D721Med (cell line): ENCODE measurements around the gene AP4E1.

Source experiments
- DNase-seq: peaks from one replicate; pipeline ENCODE4 v3.0.0; 2011; ENCODE audit warnings: low spot score; ENCODE audit not compliant: insufficient read length
- FAIRE-seq: peaks from 2 replicates; lab custom pipeline; 2011; peaks lifted over from hg19 to GRCh38; lab: Jason Lieb, UNC
- CTCF ChIP-seq: IDR thresholded peaks from 2 replicates; pipeline ENCODE4 v1.5.1; 2012; ENCODE audit warnings: mild to moderate bottlenecking, control low read depth; ENCODE audit not compliant: insufficient read depth; ENCODE audit errors: missing control alignments

The AP4E1 gene

GRCh38 chr15:50970524-50970923 is 62.0 kb downstream of the AP4E1 start:
- DNase-seq = no peak
- no peak for FAIRE-seq
- no peak for TF ChIP-seq CTCF

GRCh38 chr15:50971115-50971514 is 62.6 kb downstream of the AP4E1 start:
- DNase-seq = no peak
- FAIRE-seq = no peak
- no peak for TF ChIP-seq CTCF

GRCh38 chr15:50971542-50971941 is 63.1 kb downstream of the AP4E1 start:
- DNase-seq = no peak
- no peak for FAIRE-seq

GRCh38 chr15:50973605-50974004 is 65.1 kb downstream of the AP4E1 start:
- no peak for DNase-seq
- no peak for TF ChIP-seq CTCF
- FAIRE-seq = no peak

More at GRCh38 chr15:50971542-50971941, 63.1 kb downstream of the AP4E1 start:
- no peak for TF ChIP-seq CTCF

GRCh38 chr15:50977162-50977561 is 68.7 kb downstream of the AP4E1 start:
- DNase-seq (no peak), FAIRE-seq (no peak)
- TF ChIP-seq CTCF = no peak

GRCh38 chr15:50978580-50978979 is 70.1 kb downstream of the AP4E1 start:
- FAIRE-seq (no peak), DNase-seq (no peak)
- no peak for TF ChIP-seq CTCF

- no peak for TF ChIP-seq CTCF
- DNase-seq = no peak
- FAIRE-seq = no peak
Measured at GRCh38 chr15:50979041-50979440, 70.6 kb downstream of the AP4E1 start.
